GM12872 (cell line): Measurements from ENCODE around the gene ARHGAP24.

Experiments used
- CTCF ChIP-seq: IDR thresholded peaks from 3 replicates; pipeline ENCODE4 v1.5.1; 2011; ENCODE audit warnings: low read depth, mild to moderate bottlenecking, low read length, moderate library complexity; ENCODE audit not compliant: insufficient read depth

ARHGAP24 gene

GRCh38 chr4:85738721-85739120 is 263.8 kb downstream of the ARHGAP24 start:
- TF ChIP-seq CTCF, result no peak

- TF ChIP-seq CTCF, result no peak
Observed at GRCh38 chr4:85740431-85740861, 265.5 kb downstream of the ARHGAP24 start.

- no peak for TF ChIP-seq CTCF
Observed at GRCh38 chr4:85741381-85741780, 266.4 kb downstream of the ARHGAP24 start.

GRCh38 chr4:85741921-85742591 is 267.1 kb downstream of the ARHGAP24 start:
- no peak for TF ChIP-seq CTCF

GRCh38 chr4:85744950-85745349 is 270.0 kb downstream of the ARHGAP24 start:
- TF ChIP-seq CTCF, result no peak

- TF ChIP-seq CTCF, result no peak
Observed at GRCh38 chr4:85745939-85746338, 271.0 kb downstream of the ARHGAP24 start.

GRCh38 chr4:85747882-85748491 is 273.0 kb downstream of the ARHGAP24 start:
- TF ChIP-seq CTCF, result peak; percentile 79
